ENCODE measurements around the gene ZNF345. TPM values are rescaled to one million over a fixed set of nuclear protein-coding genes. Genes with fewer than 3 reads are reported as not detected.

Gene ZNF345
- total and polyA plus RNA-seq, 10 of the 15 experiments (the other 5 are each of a cell fraction or from before 2014, with no cell fraction given) = 1.3 to 3.0 (median 2.0) TPM

DNA sequence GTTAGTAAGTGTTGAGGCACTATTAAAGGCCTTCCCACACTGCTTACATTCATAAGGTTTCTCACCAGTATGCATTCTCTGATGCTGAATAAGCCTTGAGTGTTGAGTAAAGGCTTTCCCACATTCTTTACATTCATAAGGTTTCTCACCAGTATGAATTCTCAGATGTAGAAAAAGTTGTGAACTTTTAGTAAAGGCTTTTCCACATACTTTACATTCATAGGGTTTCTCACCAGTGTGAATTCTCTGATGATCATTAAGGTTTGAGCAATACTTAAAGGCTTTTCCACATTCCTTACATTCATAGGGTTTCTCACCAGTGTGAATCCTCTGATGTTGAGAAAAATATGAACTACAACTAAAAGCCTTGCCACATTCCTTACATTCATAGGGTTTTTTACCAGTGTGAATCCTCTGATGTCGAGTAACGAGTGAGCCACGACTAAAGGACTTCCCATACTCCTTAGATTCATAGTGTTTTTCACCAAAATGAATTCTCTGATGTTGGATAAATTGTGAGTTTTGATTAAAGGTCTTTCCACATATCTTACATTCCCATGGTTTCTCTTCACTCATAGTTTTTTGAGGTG, 41.2 kb downstream of the ZNF345 start:
- H2AFZ ChIP-seq (ENCODE audit: control insufficient read depth, low read depth, low read length) = no peak overlapping the region
- RAD21 ChIA-PET (ENCODE audit: unreplicated experiment) = no interaction called here
- no TSS peak for BruUV-seq (replicated peaks)
- H3K4me1 ChIP-seq (ENCODE audit: control insufficient read depth, insufficient read depth, low read length) = no peaks in the 10 kb centered on the region
- no peaks in the 10 kb centered on the region for H3K79me2 ChIP-seq (ENCODE audit: control insufficient read depth, insufficient read depth, low read length)
- no peaks in the 10 kb centered on the region for H4K20me1 ChIP-seq (ENCODE audit: control insufficient read depth, insufficient read depth)
- no peak overlapping the region for H3K4me2 ChIP-seq (ENCODE audit: control insufficient read depth, insufficient read depth)
- H3K4me3 ChIP-seq = peak overlapping the region; percentile 36; the same call in 1 of the 2 replicates
- POLR2A ChIA-PET = no interaction called here
- SMC1A ChIA-PET (ENCODE audit: uncharacterized antibody, unreplicated experiment) = no interaction called here
- no peak for FAIRE-seq
- peak; percentile 38 for TF ChIP-seq ZNF274 (IDR thresholded peaks at IDR 0.05; ENCODE audit: insufficient read depth, insufficient read length)
- TF ChIP-seq FOXK2 (IDR thresholded peaks at IDR 0.05) = no peak
- 0 out of 2 replicates have a peak, but pooled peaks have one; percentile 35 for TF ChIP-seq CBX5 (IDR thresholded peaks at IDR 0.05; ENCODE audit: low read depth)
- no peak for DNase-seq (ENCODE audit: low read depth, low spot score)
- no peaks in the 10 kb centered on the region for H3K27me3 ChIP-seq (replicated peaks in 1 of 2; ENCODE audit: control insufficient read depth in 2 of 2, insufficient read depth in 2 of 2, low read length in 1 of 2)
- in situ Hi-C loops (cut with MboI) = no loop called here
- no peak for ATAC-seq
- WGBS (ENCODE audit: insufficient coverage, insufficient replicate concordance, low lambda C conversion rate, missing lambda C conversion rate) = 94% methylated on average over 3 of the region's 3 CpGs
- peaks cover 19% of the 10 kb centered on the region; the same call in 2 of the 3 replicates for H3K9me3 ChIP-seq (replicated peaks; ENCODE audit: control insufficient read depth, insufficient read depth, low read length)
- H3K27ac ChIP-seq (ENCODE audit: control insufficient read depth, insufficient read depth) = no peak overlapping the region
- CTCF ChIA-PET = no interaction called here
- no peaks in the 10 kb centered on the region for H3K36me3 ChIP-seq (ENCODE audit: control insufficient read depth in 2 of 2, insufficient read depth in 2 of 2, low read length in 1 of 2)
- H3K9ac ChIP-seq (ENCODE audit: control insufficient read depth, insufficient read depth, low read length) = no peak overlapping the region
- intact Hi-C loops (cut with micrococcal nuclease; ENCODE audit: unreplicated experiment) = no loop called here

DNA sequence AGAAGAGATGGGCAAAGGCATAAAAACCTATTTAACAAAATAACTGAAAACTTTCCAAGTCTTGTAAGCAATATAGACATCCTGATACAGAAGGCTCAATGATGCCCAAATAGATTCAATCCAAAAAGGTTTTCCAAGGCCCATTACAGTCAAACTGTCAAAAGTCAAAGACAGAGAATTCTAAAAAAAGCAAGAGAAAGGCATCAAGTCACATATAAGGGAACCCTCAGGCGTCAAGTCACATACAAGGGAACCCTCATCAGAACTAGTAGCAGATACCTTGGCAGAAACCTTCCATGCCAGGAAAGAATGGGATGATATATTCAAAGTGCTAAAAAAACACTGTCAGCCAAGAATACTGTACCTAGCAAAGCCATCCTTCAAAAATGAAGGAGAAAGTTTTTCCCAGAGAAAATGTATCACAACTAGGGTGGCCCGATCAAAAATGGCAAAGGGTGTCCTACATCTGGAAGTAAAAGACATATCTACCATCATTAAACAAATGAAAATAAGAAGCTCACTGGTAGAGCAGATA, 44.2 kb downstream of the ZNF345 start:
- no peaks in the 10 kb centered on the region for H3K27me3 ChIP-seq (replicated peaks in 1 of 2; ENCODE audit: control insufficient read depth in 2 of 2, insufficient read depth in 2 of 2, low read length in 1 of 2)
- no peak overlapping the region for H3K9ac ChIP-seq (ENCODE audit: control insufficient read depth, insufficient read depth, low read length)
- CTCF ChIA-PET = no interaction called here
- no peak overlapping the region for H2AFZ ChIP-seq (ENCODE audit: control insufficient read depth, low read depth, low read length)
- FAIRE-seq (no peak), DNase-seq (ENCODE audit: low read depth, low spot score) (no peak), ATAC-seq (no peak)
- RAD21 ChIA-PET (ENCODE audit: unreplicated experiment) = no interaction called here
- H3K4me2 ChIP-seq (ENCODE audit: control insufficient read depth, insufficient read depth) = no peak overlapping the region
- POLR2A ChIA-PET = no interaction called here
- WGBS (ENCODE audit: insufficient coverage, insufficient replicate concordance, low lambda C conversion rate, missing lambda C conversion rate) = 90% methylated on average over 2 of the region's 2 CpGs
- no peak overlapping the region for H3K4me3 ChIP-seq
- SMC1A ChIA-PET (ENCODE audit: uncharacterized antibody, unreplicated experiment) = no interaction called here
- H3K4me1 ChIP-seq (ENCODE audit: control insufficient read depth, insufficient read depth, low read length) = no peaks in the 10 kb centered on the region
- TF ChIP-seq IRF4 (IDR thresholded peaks at IDR 0.05; ENCODE audit: low read depth, low read length) (no peak), KLF5 (IDR thresholded peaks at IDR 0.05; ENCODE audit: partially characterized antibody) (no peak), ZSCAN29 (IDR thresholded peaks at IDR 0.05) (no peak), CEBPB (IDR thresholded peaks at IDR 0.05; ENCODE audit: borderline replicate concordance in 1 of 2, low read depth in 2 of 2, low read length in 2 of 2) (no peak), IKZF2 (IDR thresholded peaks at IDR 0.05) (no peak), EGR1 (IDR thresholded peaks at IDR 0.05; ENCODE audit: borderline replicate concordance in 1 of 2, low read depth in 2 of 2, low read length in 2 of 2) (no peak), HDAC6 (IDR thresholded peaks at IDR 0.05; ENCODE audit: unreplicated experiment) (no peak)
- intact Hi-C loops (cut with micrococcal nuclease; ENCODE audit: unreplicated experiment) (no loop called here), in situ Hi-C loops (cut with MboI) (no loop called here)
- no peaks in the 10 kb centered on the region for H3K79me2 ChIP-seq (ENCODE audit: control insufficient read depth, insufficient read depth, low read length)
- no peaks in the 10 kb centered on the region for H4K20me1 ChIP-seq (ENCODE audit: control insufficient read depth, insufficient read depth)
- no peak overlapping the region for H3K27ac ChIP-seq (ENCODE audit: control insufficient read depth, insufficient read depth)
- H3K9me3 ChIP-seq (replicated peaks; ENCODE audit: control insufficient read depth, insufficient read depth, low read length) = peaks cover 19% of the 10 kb centered on the region; the same call in 2 of the 3 replicates
- no TSS peak for BruUV-seq (replicated peaks)
- no peaks in the 10 kb centered on the region for H3K36me3 ChIP-seq (ENCODE audit: control insufficient read depth in 2 of 2, insufficient read depth in 2 of 2, low read length in 1 of 2)
